GM18861 (cell line): ENCODE results near the gene TUBA8.
"Not testable (repeated sequence)": the region's sequence is repeated elsewhere in the genome, so short reads cannot be mapped to it uniquely, and the experiment has no call there.

ENCODE experiments used
- ATAC-seq: cut with Tn5 transposase; IDR thresholded peaks from one replicate; pipeline ENCODE4 v1.9.1; 2021; ENCODE audit not compliant: unreplicated experiment

Gene TUBA8

GRCh38 chr22:18170284-18170683, 59.7 kb downstream of the TUBA8 start:
- not testable (repeated sequence) for ATAC-seq

GRCh38 chr22:18172203-18172602, 61.6 kb downstream of the TUBA8 start:
- ATAC-seq = not testable (repeated sequence)

- not testable (repeated sequence) for ATAC-seq
These were observed 62.2 kb downstream of the TUBA8 start for GRCh38 chr22:18172776-18173175.

GRCh38 chr22:18173441-18173840, 62.8 kb downstream of the TUBA8 start:
- ATAC-seq = not testable (repeated sequence)
